HG02623 (cell line): ENCODE measurements around the gene ZNF385D.

Experiments used
- ATAC-seq: cut with Tn5 transposase; IDR thresholded peaks from one replicate; pipeline ENCODE4 v1.9.1; 2021; ENCODE audit warnings: moderate library complexity; ENCODE audit not compliant: unreplicated experiment

Gene ZNF385D

DNA sequence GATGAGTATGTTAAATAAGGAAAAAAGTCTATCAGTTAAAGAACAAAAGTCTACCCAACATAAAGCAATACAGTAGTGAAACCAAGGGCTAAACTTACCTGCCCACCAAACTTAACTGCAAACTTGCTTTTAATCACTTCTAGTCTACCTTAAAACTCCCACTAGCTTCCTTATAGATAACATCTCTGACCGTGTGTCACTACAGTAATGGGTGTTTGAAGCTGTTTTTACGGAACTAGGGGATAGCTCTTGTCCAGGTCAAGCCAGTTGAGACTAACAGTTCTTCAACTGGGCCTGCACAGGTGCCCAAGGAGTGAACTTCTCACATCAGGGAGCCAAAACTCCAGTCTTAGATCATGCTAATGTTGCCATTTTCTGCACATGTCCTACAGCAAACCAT, 132.3 kb downstream of the ZNF385D start:
- ATAC-seq = no peak

DNA sequence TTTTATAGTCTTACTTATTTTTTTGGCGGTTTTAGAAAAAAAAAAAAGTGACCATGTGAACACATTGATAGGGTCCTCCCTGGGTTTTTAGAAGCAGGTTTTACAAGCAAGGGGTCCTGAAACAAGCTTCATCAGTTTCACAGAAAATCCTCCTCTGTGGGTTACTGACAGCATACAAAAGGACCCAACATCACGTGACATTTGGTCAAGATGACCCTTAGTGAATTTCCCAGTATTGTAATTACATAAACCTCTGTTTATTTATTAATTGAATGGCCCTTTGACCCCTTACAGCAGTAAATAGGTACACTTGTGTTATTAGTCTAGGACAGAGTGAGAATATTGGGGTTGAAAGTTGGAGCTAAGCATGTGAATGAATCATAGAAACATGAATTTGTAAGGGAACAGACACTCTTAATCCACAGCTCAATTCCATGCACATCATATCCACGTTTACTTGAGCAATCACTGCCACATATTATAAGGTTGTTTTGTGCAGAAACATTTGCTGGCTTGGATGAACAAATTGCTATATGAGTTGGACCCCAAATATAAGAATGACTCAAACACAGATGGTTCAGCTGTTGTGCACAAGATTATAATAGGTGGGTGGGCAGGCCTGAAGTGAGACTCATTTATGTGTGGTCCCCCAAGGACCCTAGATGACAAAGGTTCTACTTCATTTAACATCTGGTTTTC, 137.5 kb downstream of the ZNF385D start:
- ATAC-seq = no peak

DNA sequence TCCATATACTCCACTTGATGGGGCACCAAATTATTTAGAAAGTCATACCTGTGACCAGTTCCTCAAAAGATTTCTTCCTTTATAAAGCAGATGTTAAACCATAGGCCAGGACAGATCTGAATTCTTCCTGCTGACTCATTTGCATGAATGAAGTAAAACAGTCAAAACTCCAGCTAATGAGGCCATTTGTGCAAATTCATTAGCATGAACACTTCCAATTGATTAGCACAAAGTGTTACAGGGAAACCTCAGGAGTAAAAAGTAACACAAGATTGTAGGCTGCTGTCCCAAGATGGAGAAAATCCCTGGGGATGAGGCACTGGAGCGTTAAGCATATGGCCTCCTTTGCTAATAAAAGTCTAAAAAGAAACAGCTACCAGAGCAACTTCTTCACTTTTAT, 149.8 kb downstream of the ZNF385D start:
- ATAC-seq = no peak

- ATAC-seq = no peak
Measured at GRCh38 chr3:21599890-21600289, 151.1 kb downstream of the ZNF385D start.

DNA sequence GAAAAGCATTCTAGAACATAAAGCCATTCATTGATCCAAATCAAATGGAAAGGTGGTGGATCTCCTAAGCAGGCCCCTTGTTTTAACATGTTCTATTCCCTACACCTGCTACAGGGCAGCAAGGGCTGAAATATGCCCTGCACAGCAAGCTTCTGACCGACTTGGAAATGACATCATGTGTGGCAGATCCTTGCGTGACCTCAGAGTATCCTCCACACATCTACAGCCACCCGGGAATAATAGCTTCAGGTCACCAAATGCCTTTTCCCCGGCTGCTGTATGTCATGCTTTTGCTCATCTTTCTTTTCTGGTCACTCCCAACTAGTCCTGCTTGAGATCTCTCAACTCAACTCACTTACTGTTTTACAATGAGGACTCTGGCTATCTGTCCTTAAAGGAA, 158.2 kb downstream of the ZNF385D start:
- ATAC-seq = no peak

GRCh38 chr3:21587894-21588293, 163.1 kb downstream of the ZNF385D start:
- ATAC-seq = no peak

GRCh38 chr3:21585216-21585740, 165.7 kb downstream of the ZNF385D start:
- no peak for ATAC-seq

- no peak for ATAC-seq
Measured at GRCh38 chr3:21573291-21573690, 177.7 kb downstream of the ZNF385D start.

- ATAC-seq = no peak
Measured at GRCh38 chr3:21564531-21564930, 186.5 kb downstream of the ZNF385D start.

GRCh38 chr3:21562243-21562642, 188.8 kb downstream of the ZNF385D start:
- ATAC-seq = no peak

GRCh38 chr3:21561472-21561871, 189.5 kb downstream of the ZNF385D start:
- no peak for ATAC-seq

DNA sequence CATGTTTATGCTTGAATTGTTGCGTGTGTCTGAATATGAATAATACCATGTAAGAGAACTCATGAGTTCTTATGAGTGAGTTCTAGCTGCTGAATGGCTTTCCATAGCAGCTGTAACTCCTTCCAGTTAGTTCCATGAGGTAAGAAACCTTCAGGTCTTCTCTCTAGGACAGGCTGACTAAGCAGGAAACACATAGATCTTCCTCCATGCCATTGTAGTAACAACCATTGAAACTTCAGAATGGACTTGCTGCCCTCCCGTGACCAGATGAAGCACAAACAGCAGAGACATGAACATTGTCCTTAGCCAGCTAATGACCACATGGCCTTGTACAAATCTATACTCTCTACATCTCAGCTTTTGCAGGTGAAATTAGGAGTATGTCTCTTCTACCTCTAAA, 200.0 kb downstream of the ZNF385D start:
- no peak for ATAC-seq

DNA sequence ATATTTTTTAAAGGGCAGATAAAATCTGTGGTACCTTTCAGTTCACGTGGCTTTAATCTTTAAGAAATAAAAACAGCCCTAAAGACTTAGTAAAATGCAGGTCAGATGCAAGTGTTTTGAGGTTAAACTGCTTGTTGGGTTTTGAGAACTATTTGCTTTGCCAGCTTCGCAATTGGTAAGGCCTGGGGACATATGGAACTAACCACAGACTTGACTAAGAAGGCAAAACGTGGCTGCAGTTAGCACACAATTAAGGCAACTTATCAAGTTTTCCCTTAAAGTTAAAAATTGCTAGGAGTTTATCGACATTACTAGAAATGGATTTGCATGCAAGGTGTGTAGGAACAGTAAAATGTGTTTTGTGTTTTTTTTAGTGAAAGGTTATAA, 206.9 kb downstream of the ZNF385D start:
- ATAC-seq = no peak

DNA sequence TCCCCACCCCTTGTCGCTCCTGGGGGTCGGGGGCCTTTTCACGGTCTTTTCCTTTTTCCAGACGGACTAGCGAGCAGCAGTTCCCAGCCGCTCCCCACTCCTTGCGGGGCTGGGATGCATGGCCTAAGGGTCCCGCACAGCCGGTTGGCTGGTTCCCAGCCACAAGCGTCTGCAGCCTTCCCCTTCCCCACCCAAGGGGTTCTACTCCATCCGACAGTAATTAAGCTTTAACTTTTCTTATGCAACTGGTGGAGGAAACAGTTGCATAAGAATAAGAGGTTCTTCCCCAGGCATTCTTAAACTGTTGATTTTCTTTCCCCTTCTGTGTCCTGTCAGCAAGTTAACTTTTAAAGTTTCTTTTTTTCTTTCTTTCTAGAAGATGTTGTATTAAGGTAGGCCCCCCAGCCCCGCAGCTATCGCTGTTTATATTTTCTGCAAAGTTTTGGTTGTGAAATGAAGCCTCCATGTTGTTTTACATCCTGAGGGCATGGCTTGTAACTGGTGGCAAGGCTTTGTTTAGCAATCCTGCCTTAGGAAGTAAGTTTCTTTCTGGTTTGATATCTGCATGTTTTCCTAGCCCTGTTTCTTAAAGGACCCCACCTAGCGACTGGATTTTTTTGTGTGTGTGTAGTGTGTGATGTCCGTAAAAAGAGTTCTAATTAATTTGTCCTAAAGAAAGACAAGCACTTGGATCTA, 207.5 kb downstream of the ZNF385D start:
- ATAC-seq = no peak

DNA sequence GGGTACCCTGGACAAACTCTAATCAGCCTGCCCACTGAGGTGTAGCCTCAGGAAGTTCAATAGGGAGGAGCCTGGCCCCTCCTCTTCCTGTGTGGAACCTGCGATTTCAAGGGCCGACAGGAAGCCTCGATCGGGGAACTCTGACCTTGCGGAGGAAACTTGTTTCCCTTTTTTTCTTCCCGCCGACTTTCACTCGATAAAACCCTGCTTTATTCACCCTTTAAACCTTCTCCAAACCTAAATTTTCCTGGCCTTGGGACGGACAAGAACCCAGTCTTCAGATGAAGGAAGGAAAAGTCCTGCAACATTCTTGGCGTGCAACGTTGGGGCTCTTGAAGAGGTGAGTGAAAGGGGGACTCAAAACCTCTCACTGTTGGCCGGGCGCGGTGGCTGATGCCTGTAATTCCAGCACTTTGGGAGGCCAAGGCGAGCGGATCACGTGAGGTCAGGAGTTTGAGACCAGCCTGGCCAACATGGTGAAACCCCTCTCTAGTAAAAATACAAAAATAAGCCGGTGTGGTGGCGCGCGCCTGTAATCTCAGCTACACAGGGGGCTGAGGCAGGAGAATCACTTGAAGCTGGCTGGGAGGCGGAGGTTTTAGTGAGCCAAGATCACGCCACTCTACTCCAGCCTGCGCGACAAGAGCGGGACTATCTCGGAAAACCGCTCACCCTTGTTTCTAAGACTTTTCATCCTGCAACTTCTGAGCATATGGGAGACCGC, 208.2 kb downstream of the ZNF385D start:
- ATAC-seq = no peak

DNA sequence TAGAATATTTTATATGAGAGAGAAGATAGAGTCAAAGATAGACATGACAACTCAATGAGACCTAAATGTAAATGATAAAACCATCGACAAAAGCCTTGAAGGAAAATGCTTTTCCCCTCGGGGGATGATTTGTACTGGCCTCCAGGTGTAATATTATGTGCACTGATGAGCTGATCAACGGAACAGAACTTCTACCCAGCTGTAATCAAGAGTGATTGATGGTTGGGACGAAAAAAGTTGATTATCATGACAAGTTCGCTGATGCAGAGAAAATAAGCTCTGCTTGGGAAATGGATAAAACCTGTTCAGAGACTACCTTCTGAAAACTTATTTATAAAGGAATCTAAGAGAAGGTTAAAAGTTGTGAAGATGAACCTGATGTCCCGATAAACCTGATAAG, 210.7 kb downstream of the ZNF385D start:
- ATAC-seq = no peak

- no peak for ATAC-seq
Measured at GRCh38 chr3:21534462-21534861, 216.5 kb downstream of the ZNF385D start.

- no peak for ATAC-seq
Measured at GRCh38 chr3:21533002-21533401, 218.0 kb downstream of the ZNF385D start.

DNA sequence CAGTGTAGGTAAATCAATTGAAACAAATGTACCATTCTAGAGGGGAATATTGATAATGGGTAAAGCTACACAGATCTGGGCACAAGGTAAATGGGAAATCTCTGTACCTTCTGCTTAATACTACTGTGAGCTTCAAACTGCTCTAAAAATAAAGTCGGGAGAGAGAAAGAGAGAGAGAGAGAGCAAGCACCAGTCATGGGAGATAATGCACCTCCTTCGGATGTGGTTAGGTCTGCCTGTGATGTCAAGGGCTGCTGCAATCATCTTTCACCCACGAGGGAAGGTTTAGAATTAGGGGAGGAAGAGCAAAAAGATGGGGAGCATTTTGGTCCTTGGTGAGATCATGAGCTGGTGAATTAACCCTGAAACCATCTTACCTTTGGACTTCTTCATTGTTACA, 219.1 kb downstream of the ZNF385D start:
- ATAC-seq = no peak

GRCh38 chr3:21528291-21528995, 222.6 kb downstream of the ZNF385D start:
- ATAC-seq = no peak

DNA sequence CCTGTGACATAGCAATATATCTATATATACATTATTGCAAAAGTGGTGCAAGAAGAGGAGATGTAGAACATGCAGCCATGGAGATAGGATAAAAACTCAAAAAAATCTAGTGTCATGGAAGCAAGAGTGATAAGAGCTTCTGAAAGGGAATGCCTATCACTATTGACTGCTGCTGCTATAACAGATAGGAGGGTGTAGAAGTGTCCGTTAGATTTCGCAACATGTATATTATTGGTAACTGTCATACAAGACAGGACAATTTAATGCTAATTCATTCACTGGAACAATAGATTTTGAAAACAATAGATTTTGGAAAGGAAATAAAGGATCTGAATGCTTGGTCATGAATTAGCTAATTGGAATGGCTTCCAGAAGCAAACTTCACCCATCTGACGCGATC, 224.5 kb downstream of the ZNF385D start:
- ATAC-seq = no peak
